GM23338 (cell line): ENCODE measurements around the gene EDEM3. TPM values are rescaled to one million over a fixed set of nuclear protein-coding genes. Genes with fewer than 3 reads are reported as not detected.

Experiments
- ATAC-seq: fragments of 200-7000 bp; cut with Tn5 transposase; 3 replicates; pipeline ENCODE4 v1.9.1; 2020
- DNase-seq: peaks from one replicate; pipeline ENCODE4 v3.0.0-alpha.2; 2015; ENCODE audit warnings: low spot score
- H2AFZ ChIP-seq: fragments of 200-600 bp; sonication (generic); 2 replicates; pipeline ENCODE4 v1.8.0; 2016; ENCODE audit warnings: antibody characterized with exemption, mild to moderate bottlenecking, moderate library complexity
- H3F3A ChIP-seq: fragments of 200-600 bp; sonication (generic); replicated peaks from 2 replicates; pipeline ENCODE4 v1.8.0; 2017; ENCODE audit warnings: antibody characterized with exemption, mixed run types, low read depth
- H3K27ac ChIP-seq: fragments of 200-600 bp; sonication (generic); 2 replicates; pipeline ENCODE4 v1.6.1; 2016; ENCODE audit warnings: low read depth
- H3K27me3 ChIP-seq: fragments of 200-600 bp; sonication (generic); 2 replicates; pipeline ENCODE4 v1.8.0; 2016; ENCODE audit warnings: mild to moderate bottlenecking, mixed run types, moderate library complexity; ENCODE audit not compliant: insufficient read depth
- H3K36me3 ChIP-seq: fragments of 200-600 bp; sonication (generic); 2 replicates; pipeline ENCODE4 v1.8.0; 2016; ENCODE audit warnings: mild to moderate bottlenecking; ENCODE audit not compliant: insufficient read depth
- H3K4me1 ChIP-seq: fragments of 200-600 bp; sonication (generic); 2 replicates; pipeline ENCODE4 v1.8.0; 2016; ENCODE audit warnings: mild to moderate bottlenecking, moderate library complexity; ENCODE audit not compliant: insufficient read depth
- H3K4me2 ChIP-seq: fragments of 200-600 bp; sonication (generic); 2 replicates; pipeline ENCODE4 v1.7.1; 2017; ENCODE audit warnings: mixed run types
- H3K4me3 ChIP-seq: fragments of 200-600 bp; sonication (generic); 2 replicates; pipeline ENCODE4 v1.6.1; 2016; ENCODE audit warnings: mixed run types
- H3K79me2 ChIP-seq: fragments of 200-600 bp; sonication (generic); replicated peaks from 2 replicates; pipeline ENCODE4 v1.8.0; 2017; ENCODE audit warnings: mild to moderate bottlenecking; ENCODE audit not compliant: insufficient read depth
- H3K9me2 ChIP-seq: fragments of 200-600 bp; sonication (generic); 2 replicates; pipeline ENCODE4 v1.8.0; 2017; ENCODE audit not compliant: insufficient read depth
- H4K20me1 ChIP-seq: fragments of 200-600 bp; sonication (generic); replicated peaks from 2 replicates; pipeline ENCODE4 v1.8.0; 2017; ENCODE audit warnings: mild to moderate bottlenecking; ENCODE audit not compliant: insufficient read depth
- H3K27ac Mint-ChIP-seq: 2 replicates; pipeline ENCODE4 v1.8.0; 2020; ENCODE audit warnings: inconsistent platforms, mild to moderate bottlenecking, moderate library complexity, mixed read lengths
- H3K27me3 Mint-ChIP-seq: 3 replicates; pipeline ENCODE4 v1.8.0; 2022; ENCODE audit warnings: low read depth, mild to moderate bottlenecking, moderate library complexity, mixed read lengths, inconsistent platforms; ENCODE audit not compliant: insufficient read depth, poor library complexity
- H3K36me3 Mint-ChIP-seq: 3 replicates; pipeline ENCODE4 v1.8.0; 2021; ENCODE audit warnings: low read depth, mild to moderate bottlenecking, inconsistent platforms, moderate library complexity, mixed read lengths
- H3K4me1 Mint-ChIP-seq: 3 replicates; pipeline ENCODE4 v1.8.0; 2020; ENCODE audit warnings: mild to moderate bottlenecking, inconsistent platforms, mixed read lengths
- H3K4me3 Mint-ChIP-seq: 3 replicates; pipeline ENCODE4 v1.8.0; 2021; ENCODE audit warnings: moderate library complexity, mild to moderate bottlenecking, inconsistent platforms, mixed read lengths
- H3K9me3 Mint-ChIP-seq: 3 replicates; pipeline ENCODE4 v1.8.0; 2020; ENCODE audit warnings: moderate library complexity, mild to moderate bottlenecking, inconsistent platforms, mixed read lengths
- CREB1 ChIP-seq: fragments of 250-450 bp; sonication (Bioruptor Pico); IDR thresholded peaks from 2 replicates; pipeline ENCODE4 v1.5.0; 2020; ENCODE audit warnings: low read depth, mild to moderate bottlenecking, moderate library complexity
- ZNF114 ChIP-seq: fragments of 250-450 bp; sonication (Bioruptor Pico); IDR thresholded peaks from 2 replicates; pipeline ENCODE4 v1.5.0; 2020; ENCODE audit warnings: mild to moderate bottlenecking, moderate library complexity
- ZNF331 ChIP-seq: fragments of 250-450 bp; sonication (Bioruptor Pico); IDR thresholded peaks from 2 replicates; pipeline ENCODE4 v1.5.0; 2020; ENCODE audit warnings: low read depth, mild to moderate bottlenecking, moderate library complexity
- ZNF462 ChIP-seq: fragments of 250-450 bp; sonication (Bioruptor Pico); IDR thresholded peaks from 2 replicates; pipeline ENCODE4 v1.5.0; 2020; ENCODE audit warnings: mild to moderate bottlenecking, moderate library complexity
- polyA plus RNA-seq: library from polyadenylated mRNA; unstranded; fragments of >200 nt; fragmentation: Nextera tagmentation; extraction: Ambion mirVana; gene quantifications from 2 replicates; pipeline ENCODE4 v1.2.1, GENCODE V29; 2016
- total RNA-seq: library from RNA; depleted of rRNA; stranded (reverse); fragments of >200 nt; shearing (Covaris generic); gene quantifications from 2 replicates; pipeline ENCODE4 v1.2.3, GENCODE V29; 2014
- TF ChIP-seq, protein P1 (sequence below): IDR thresholded peaks from 2 replicates; pipeline ENCODE4 v1.6.1; 2016; ENCODE audit warnings: antibody characterized with exemption

EDEM3 gene
- total and polyA plus RNA-seq, 2 experiments from 2014 or later: 4.8 to 11.5 TPM

- DNase-seq: no peak
- Mint-ChIP-seq H3K4me3 (no peak overlapping the region), H3K36me3 (no peaks in the 10 kb centered on the region), H3K9me3 (no peaks in the 10 kb centered on the region), H3K27ac (no peak overlapping the region), H3K27me3 (no peaks in the 10 kb centered on the region), H3K4me1 (peaks cover 9% of the 10 kb centered on the region)
- no peak for TF ChIP-seq ZNF114 (CRISPR knock-in tag)
- no peak for TF ChIP-seq ZNF331
- no peak for TF ChIP-seq ZNF462 (CRISPR knock-in tag)
- no peak overlapping the region for H3K27ac ChIP-seq
- H2AFZ ChIP-seq: no peak overlapping the region
- ATAC-seq: no peak
- H3K27me3 ChIP-seq: no peaks in the 10 kb centered on the region
- H3K4me2 ChIP-seq: no peak overlapping the region
- no peaks in the 10 kb centered on the region for H3F3A ChIP-seq
- peaks cover under 1% of the 10 kb centered on the region; the same call in 1 of the 2 replicates for H3K9me2 ChIP-seq
- no peaks in the 10 kb centered on the region for H3K79me2 ChIP-seq
- H4K20me1 ChIP-seq: no peaks in the 10 kb centered on the region
- H3K4me1 ChIP-seq: peaks cover 5% of the 10 kb centered on the region; the same call in 1 of the 2 replicates
- H3K36me3 ChIP-seq: no peaks in the 10 kb centered on the region
- H3K4me3 ChIP-seq: no peak overlapping the region
Observed at GRCh38 chr1:184769241-184769640, 14.6 kb upstream of the EDEM3 start.

- H3F3A ChIP-seq: no peaks in the 10 kb centered on the region
- no peak for TF ChIP-seq CREB1 (CRISPR knock-in tag)
- TF ChIP-seq, protein P1, sequence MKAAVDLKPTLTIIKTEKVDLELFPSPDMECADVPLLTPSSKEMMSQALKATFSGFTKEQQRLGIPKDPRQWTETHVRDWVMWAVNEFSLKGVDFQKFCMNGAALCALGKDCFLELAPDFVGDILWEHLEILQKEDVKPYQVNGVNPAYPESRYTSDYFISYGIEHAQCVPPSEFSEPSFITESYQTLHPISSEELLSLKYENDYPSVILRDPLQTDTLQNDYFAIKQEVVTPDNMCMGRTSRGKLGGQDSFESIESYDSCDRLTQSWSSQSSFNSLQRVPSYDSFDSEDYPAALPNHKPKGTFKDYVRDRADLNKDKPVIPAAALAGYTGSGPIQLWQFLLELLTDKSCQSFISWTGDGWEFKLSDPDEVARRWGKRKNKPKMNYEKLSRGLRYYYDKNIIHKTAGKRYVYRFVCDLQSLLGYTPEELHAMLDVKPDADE: no peak
- no peaks in the 10 kb centered on the region for H3K27me3 ChIP-seq
- no peaks in the 10 kb centered on the region for H3K79me2 ChIP-seq
- ATAC-seq (no peak), DNase-seq (no peak)
- no peaks in the 10 kb centered on the region for H4K20me1 ChIP-seq
- Mint-ChIP-seq H3K4me1 (0 out of 3 replicates have a peak, but pooled peaks cover 2% of the 10 kb centered on the region), H3K36me3 (no peaks in the 10 kb centered on the region), H3K27me3 (no peaks in the 10 kb centered on the region), H3K27ac (no peak overlapping the region), H3K9me3 (no peaks in the 10 kb centered on the region), H3K4me3 (no peak overlapping the region)
- no peaks in the 10 kb centered on the region for H3K4me1 ChIP-seq
- no peaks in the 10 kb centered on the region for H3K9me2 ChIP-seq
- no peak overlapping the region for H2AFZ ChIP-seq
- H3K4me2 ChIP-seq: no peak overlapping the region
- no peaks in the 10 kb centered on the region for H3K36me3 ChIP-seq
- H3K4me3 ChIP-seq: no peak overlapping the region
- H3K27ac ChIP-seq: no peak overlapping the region
Observed at GRCh38 chr1:184768467-184768866, 13.8 kb upstream of the EDEM3 start.
